Measurements from ENCODE around the gene HSD17B3. TPM values are rescaled to one million over a fixed set of nuclear protein-coding genes. Genes with fewer than 3 reads are reported as not detected.

HSD17B3 gene
- total and polyA plus RNA-seq, 10 of the 15 experiments (the other 5 are each of a cell fraction or from before 2014, with no cell fraction given) = not detected

DNA sequence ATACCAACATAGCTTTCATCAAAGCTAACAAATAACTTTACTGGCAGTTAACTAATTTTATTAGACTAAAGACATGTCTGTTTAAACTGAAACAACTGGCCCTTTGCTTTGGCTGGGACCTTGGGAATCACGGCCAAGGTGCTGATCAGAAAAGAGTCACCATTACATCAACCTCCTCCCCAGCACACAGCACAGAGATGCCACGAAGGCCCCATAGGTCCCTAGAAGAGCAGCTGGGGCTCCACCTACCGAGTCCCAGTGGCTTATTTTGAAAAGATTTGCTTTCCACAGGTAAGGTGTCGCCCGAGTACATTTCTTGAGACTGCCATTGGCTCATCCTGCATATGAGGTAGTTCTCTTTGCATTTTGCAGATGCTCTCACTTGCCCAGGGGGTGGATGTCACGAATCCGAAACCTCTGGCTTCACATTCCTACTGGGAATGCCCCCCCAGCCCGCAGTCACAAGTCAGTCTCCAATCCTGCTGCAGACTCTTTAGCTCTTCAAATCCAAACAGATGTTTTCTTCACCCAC lies 18.8 kb upstream of the HSD17B3 start:
- Histone ChIP-seq H3K4me1 (ENCODE audit: control insufficient read depth, insufficient read depth, low read length) (no peaks in the 10 kb centered on the region), H3K4me3 (no peak overlapping the region), H3K79me2 (ENCODE audit: control insufficient read depth, insufficient read depth, low read length) (no peaks in the 10 kb centered on the region), H3K9me3 (replicated peaks; ENCODE audit: control insufficient read depth, insufficient read depth, low read length) (no peaks in the 10 kb centered on the region), H3K36me3 (ENCODE audit: control insufficient read depth in 2 of 2, insufficient read depth in 2 of 2, low read length in 1 of 2) (no peaks in the 10 kb centered on the region), H2AFZ (ENCODE audit: control insufficient read depth, low read depth, low read length) (no peak overlapping the region), H4K20me1 (ENCODE audit: control insufficient read depth, insufficient read depth) (no peaks in the 10 kb centered on the region), H3K27ac (ENCODE audit: control insufficient read depth, insufficient read depth) (no peak overlapping the region), H3K9ac (ENCODE audit: control insufficient read depth, insufficient read depth, low read length) (no peak overlapping the region), H3K27me3 (replicated peaks in 1 of 2; ENCODE audit: control insufficient read depth in 2 of 2, insufficient read depth in 2 of 2, low read length in 1 of 2) (no peaks in the 10 kb centered on the region), H3K4me2 (ENCODE audit: control insufficient read depth, insufficient read depth) (no peak overlapping the region)
- FAIRE-seq (no peak), ATAC-seq (no peak), DNase-seq (ENCODE audit: low read depth, low spot score) (no peak)
- ChIA-PET SMC1A (ENCODE audit: uncharacterized antibody, unreplicated experiment) (interaction anchor here (0.8 kb wide), 2 partner anchors 331 to 346 kb away, joined by 3 to 5 read pairs; no protein-coding TSS in a partner anchor), POLR2A (no interaction called here), CTCF (interaction anchor here (0.6 to 0.8 kb wide), 3 partner anchors 89 to 665 kb away, joined by 3 read pairs; no protein-coding TSS in a partner anchor), RAD21 (ENCODE audit: unreplicated experiment) (interaction anchor here (1.0 kb wide), 1 partner anchor 88 kb away, joined by 3 read pairs; no protein-coding TSS in a partner anchor)
- intact Hi-C loops (cut with micrococcal nuclease; ENCODE audit: unreplicated experiment) = no loop called here
- WGBS (ENCODE audit: insufficient coverage, insufficient replicate concordance, low lambda C conversion rate, missing lambda C conversion rate) = 40% methylated on average over 8 of the region's 8 CpGs
- in situ Hi-C loops (cut with MboI) = no loop called here
- no TSS peak for BruUV-seq (replicated peaks)
- TF ChIP-seq NR2C1 (IDR thresholded peaks at IDR 0.05) (no peak), ZNF24 (IDR thresholded peaks at IDR 0.05) (no peak), STAT3 (IDR thresholded peaks at IDR 0.05; ENCODE audit: low read depth, low read length) (no peak), STAT1 (conservative IDR thresholded peaks at IDR 0.05) (no peak), CHD1 (IDR thresholded peaks at IDR 0.05; ENCODE audit: low read depth, low read length) (no peak)
- TF ChIP-seq, protein P1, sequence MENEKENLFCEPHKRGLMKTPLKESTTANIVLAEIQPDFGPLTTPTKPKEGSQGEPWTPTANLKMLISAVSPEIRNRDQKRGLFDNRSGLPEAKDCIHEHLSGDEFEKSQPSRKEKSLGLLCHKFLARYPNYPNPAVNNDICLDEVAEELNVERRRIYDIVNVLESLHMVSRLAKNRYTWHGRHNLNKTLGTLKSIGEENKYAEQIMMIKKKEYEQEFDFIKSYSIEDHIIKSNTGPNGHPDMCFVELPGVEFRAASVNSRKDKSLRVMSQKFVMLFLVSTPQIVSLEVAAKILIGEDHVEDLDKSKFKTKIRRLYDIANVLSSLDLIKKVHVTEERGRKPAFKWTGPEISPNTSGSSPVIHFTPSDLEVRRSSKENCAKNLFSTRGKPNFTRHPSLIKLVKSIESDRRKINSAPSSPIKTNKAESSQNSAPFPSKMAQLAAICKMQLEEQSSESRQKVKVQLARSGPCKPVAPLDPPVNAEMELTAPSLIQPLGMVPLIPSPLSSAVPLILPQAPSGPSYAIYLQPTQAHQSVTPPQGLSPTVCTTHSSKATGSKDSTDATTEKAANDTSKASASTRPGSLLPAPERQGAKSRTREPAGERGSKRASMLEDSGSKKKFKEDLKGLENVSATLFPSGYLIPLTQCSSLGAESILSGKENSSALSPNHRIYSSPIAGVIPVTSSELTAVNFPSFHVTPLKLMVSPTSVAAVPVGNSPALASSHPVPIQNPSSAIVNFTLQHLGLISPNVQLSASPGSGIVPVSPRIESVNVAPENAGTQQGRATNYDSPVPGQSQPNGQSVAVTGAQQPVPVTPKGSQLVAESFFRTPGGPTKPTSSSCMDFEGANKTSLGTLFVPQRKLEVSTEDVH (IDR thresholded peaks at IDR 0.05; ENCODE audit: low read depth, partially characterized antibody) = no peak
- TF ChIP-seq, protein P2, sequence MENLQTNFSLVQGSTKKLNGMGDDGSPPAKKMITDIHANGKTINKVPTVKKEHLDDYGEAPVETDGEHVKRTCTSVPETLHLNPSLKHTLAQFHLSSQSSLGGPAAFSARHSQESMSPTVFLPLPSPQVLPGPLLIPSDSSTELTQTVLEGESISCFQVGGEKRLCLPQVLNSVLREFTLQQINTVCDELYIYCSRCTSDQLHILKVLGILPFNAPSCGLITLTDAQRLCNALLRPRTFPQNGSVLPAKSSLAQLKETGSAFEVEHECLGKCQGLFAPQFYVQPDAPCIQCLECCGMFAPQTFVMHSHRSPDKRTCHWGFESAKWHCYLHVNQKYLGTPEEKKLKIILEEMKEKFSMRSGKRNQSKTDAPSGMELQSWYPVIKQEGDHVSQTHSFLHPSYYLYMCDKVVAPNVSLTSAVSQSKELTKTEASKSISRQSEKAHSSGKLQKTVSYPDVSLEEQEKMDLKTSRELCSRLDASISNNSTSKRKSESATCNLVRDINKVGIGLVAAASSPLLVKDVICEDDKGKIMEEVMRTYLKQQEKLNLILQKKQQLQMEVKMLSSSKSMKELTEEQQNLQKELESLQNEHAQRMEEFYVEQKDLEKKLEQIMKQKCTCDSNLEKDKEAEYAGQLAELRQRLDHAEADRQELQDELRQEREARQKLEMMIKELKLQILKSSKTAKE (IDR thresholded peaks at IDR 0.05; ENCODE audit: low read depth, poor library complexity, severe bottlenecking) = no peak
